A673 (cell line): Measurements from ENCODE around the gene SPSB1. TPM values are rescaled to one million over a fixed set of nuclear protein-coding genes. Genes with fewer than 3 reads are reported as not detected.

Experiments
- BruUV-seq: library from RNA; stranded (reverse); fragments of 400-500 nt; replicated peaks from 2 replicates; lab custom pipeline; 2021; lab: Mats Ljungman, UMichigan
- CTCF ChIA-PET: fragments of 300-600 bp; sonication (Branson Sonifier 250); formaldehyde crosslinking; loops from one replicate; lab custom pipeline; 2022; ENCODE audit warnings: antibody characterized with exemption; lab: Charles Lee
- POLR2A ChIA-PET: fragments of 300-600 bp; sonication (Branson Sonifier 250); formaldehyde crosslinking; loops from one replicate; lab custom pipeline; 2022; ENCODE audit warnings: antibody characterized with exemption; ENCODE audit not compliant: low non-redundant PET; lab: Charles Lee
- DNase-seq: peaks from one replicate; pipeline ENCODE4 v3.0.0-alpha.2; 2015; ENCODE audit warnings: low spot score
- H3K27ac ChIP-seq: fragments of 200-600 bp; sonication (generic); 2 replicates; pipeline ENCODE4 v1.5.1; 2016; ENCODE audit warnings: mixed run types, low read depth, mild to moderate bottlenecking, mixed read lengths, antibody characterized with exemption, low read length; ENCODE audit not compliant: poor library complexity, severe bottlenecking
- H3K27me3 ChIP-seq: fragments of 200-600 bp; sonication (generic); replicated peaks from 2 replicates; pipeline ENCODE4 v1.6.1; 2017; ENCODE audit warnings: mixed run types, low read depth, mild to moderate bottlenecking, mixed read lengths, antibody characterized with exemption, low read length; ENCODE audit not compliant: insufficient read depth, poor library complexity
- H3K36me3 ChIP-seq: fragments of 200-600 bp; sonication (generic); 2 replicates; pipeline ENCODE4 v1.6.1; 2016; ENCODE audit warnings: mixed run types, mild to moderate bottlenecking, mixed read lengths, antibody characterized with exemption, low read length; ENCODE audit not compliant: insufficient read depth, poor library complexity, severe bottlenecking
- H3K4me1 ChIP-seq: fragments of 200-600 bp; sonication (generic); 2 replicates; pipeline ENCODE4 v1.6.1; 2017; ENCODE audit warnings: mixed run types, mild to moderate bottlenecking, mixed read lengths, antibody characterized with exemption, low read length; ENCODE audit not compliant: insufficient read depth, poor library complexity, severe bottlenecking
- H3K4me3 ChIP-seq: fragments of 200-600 bp; sonication (generic); 2 replicates; pipeline ENCODE4 v1.5.1; 2016; ENCODE audit warnings: low read depth, mixed run types, mild to moderate bottlenecking, mixed read lengths, low read length; ENCODE audit not compliant: poor library complexity, severe bottlenecking
- H3K9me3 ChIP-seq: fragments of 200-600 bp; sonication (generic); 2 replicates; pipeline ENCODE4 v1.6.1; 2016; ENCODE audit warnings: mixed run types, low read depth, mild to moderate bottlenecking, mixed read lengths, antibody characterized with exemption, low read length; ENCODE audit not compliant: poor library complexity, severe bottlenecking
- CTCF ChIP-seq: fragments of 300-800, 200-600 bp; sonication (generic); conservative IDR thresholded peaks from 2 replicates; pipeline ENCODE4 v1.5.1; 2017; ENCODE audit warnings: low read depth, mild to moderate bottlenecking, antibody characterized with exemption, low read length, moderate library complexity, mixed read lengths
- EZH2 ChIP-seq: fragments of 200-600 bp; sonication (generic); IDR thresholded peaks from 2 replicates; pipeline ENCODE4 v1.6.1; 2017; ENCODE audit warnings: borderline replicate concordance, low read depth, mild to moderate bottlenecking, mixed read lengths, antibody characterized with exemption, low read length; ENCODE audit not compliant: poor library complexity, severe bottlenecking
- intact Hi-C: fragments of 100-400 bp; cut with micrococcal nuclease; formaldehyde crosslinking; loops from one replicate; pipeline ENCODE4 v1.10.0; 2022; ENCODE audit not compliant: unreplicated experiment
- total RNA-seq: library from RNA; stranded (reverse); gene quantifications from 2 replicates; pipeline ENCODE4 v1.2.3, GENCODE V29; 2021

SPSB1 gene
- total RNA-seq, 1 experiment from 2014 or later: 11.8 TPM

- no TSS peak for BruUV-seq
- Histone ChIP-seq H3K4me1 (no peaks in the 10 kb centered on the region), H3K4me3 (no peak overlapping the region), H3K9me3 (no peaks in the 10 kb centered on the region), H3K27ac (no peak overlapping the region), H3K27me3 (no peaks in the 10 kb centered on the region), H3K36me3 (no peaks in the 10 kb centered on the region)
- CTCF ChIA-PET: no interaction called here
- intact Hi-C loops: no loop called here
- POLR2A ChIA-PET: no interaction called here
- no peak for DNase-seq
- TF ChIP-seq CTCF: no peak
- TF ChIP-seq EZH2: no peak
Observed at GRCh38 chr1:9322661-9323244, 30.1 kb downstream of the SPSB1 start.

DNA sequence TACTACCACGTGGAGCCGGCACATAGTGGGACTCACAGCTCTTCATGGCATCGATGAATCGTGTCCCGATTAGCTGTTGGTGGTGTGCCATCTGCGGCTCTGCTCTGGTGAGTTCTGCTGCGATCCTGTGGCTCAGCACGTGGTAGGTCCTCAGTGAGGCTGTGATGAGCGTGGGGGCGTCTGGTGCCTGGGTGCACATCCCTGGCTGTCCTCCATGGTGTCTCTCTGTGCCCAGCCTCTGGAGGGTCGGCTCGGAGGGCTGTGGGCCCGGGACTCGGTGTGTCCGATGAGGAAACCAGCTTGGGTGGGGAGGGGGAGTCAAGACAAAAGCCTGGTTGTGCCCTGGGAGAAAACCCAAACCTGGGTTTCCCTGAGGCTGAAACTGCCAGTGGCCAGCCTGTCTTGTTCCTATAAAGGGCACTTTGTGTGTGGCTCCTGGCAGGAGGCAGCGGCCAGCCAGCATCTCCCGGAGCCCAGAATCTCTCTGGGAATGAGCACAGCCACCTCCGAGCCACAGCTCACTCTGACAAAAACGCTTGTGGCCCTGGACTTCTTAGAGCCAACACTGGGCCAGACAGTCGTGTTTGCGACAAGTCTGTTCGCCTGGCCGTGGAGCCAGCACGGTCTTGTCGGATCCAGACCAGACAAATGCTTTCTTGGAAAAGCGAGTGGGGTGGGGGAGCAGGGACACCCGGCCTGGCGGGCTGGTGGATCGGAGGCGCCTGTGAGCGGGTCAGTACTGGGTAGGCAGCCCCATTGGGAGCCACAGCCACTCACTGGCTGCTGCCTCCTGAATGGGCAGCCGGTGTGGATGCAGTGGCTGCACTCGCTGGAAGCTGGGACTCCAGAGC is 31.8 kb downstream of the SPSB1 start:
- H3K9me3 ChIP-seq: no peaks in the 10 kb centered on the region
- no peak for TF ChIP-seq CTCF
- TF ChIP-seq EZH2: no peak
- no peaks in the 10 kb centered on the region for H3K4me1 ChIP-seq
- H3K36me3 ChIP-seq: no peaks in the 10 kb centered on the region
- ChIA-PET POLR2A (no interaction called here), CTCF (no interaction called here)
- H3K27ac ChIP-seq: no peak overlapping the region
- intact Hi-C loops: no loop called here
- H3K4me3 ChIP-seq: no peak overlapping the region
- no TSS peak for BruUV-seq
- no peaks in the 10 kb centered on the region for H3K27me3 ChIP-seq
- no peak for DNase-seq

GRCh38 chr1:9326596-9326995 is 33.9 kb downstream of the SPSB1 start:
- ChIA-PET POLR2A (no interaction called here), CTCF (no interaction called here)
- Histone ChIP-seq H3K27me3 (no peaks in the 10 kb centered on the region), H3K4me3 (no peak overlapping the region), H3K36me3 (no peaks in the 10 kb centered on the region), H3K9me3 (no peaks in the 10 kb centered on the region), H3K27ac (no peak overlapping the region), H3K4me1 (no peaks in the 10 kb centered on the region)
- intact Hi-C loops: no loop called here
- no TSS peak for BruUV-seq
- no peak for DNase-seq
- no peak for TF ChIP-seq EZH2
- no peak for TF ChIP-seq CTCF
